Transverse colon (tissue), 3 donors: ENCODE data around the gene BAZ2A.

Experiments
- EP300 ChIP-seq: sonication (generic); formaldehyde crosslinking; IDR thresholded peaks from one replicate; pipeline ENCODE4 v1.6.1; 2017; ENCODE audit warnings: antibody characterized with exemption, low read depth
- POLR2A ChIP-seq: fragments of 450-650 bp; IDR thresholded peaks from one replicate; pipeline ENCODE4 v1.6.1; 2016; ENCODE audit warnings: antibody characterized with exemption, mild to moderate bottlenecking, moderate library complexity
- TF ChIP-seq, protein P1 (sequence below), 5 experiments: fragments of 200-600 bp in 3 of 5; fragments of 450-650 bp in 2 of 5; sonication (generic) in 3 of 5; IDR thresholded peaks; 1 replicate in 2 of 5; 2 replicates in 3 of 5; pipeline ENCODE4 v1.5.1; 2016 to 2017; ENCODE audit warnings: antibody characterized with exemption in 5 of 5, inconsistent platforms in 3 of 5, mild to moderate bottlenecking in 2 of 5, moderate library complexity in 1 of 5

DNA sequence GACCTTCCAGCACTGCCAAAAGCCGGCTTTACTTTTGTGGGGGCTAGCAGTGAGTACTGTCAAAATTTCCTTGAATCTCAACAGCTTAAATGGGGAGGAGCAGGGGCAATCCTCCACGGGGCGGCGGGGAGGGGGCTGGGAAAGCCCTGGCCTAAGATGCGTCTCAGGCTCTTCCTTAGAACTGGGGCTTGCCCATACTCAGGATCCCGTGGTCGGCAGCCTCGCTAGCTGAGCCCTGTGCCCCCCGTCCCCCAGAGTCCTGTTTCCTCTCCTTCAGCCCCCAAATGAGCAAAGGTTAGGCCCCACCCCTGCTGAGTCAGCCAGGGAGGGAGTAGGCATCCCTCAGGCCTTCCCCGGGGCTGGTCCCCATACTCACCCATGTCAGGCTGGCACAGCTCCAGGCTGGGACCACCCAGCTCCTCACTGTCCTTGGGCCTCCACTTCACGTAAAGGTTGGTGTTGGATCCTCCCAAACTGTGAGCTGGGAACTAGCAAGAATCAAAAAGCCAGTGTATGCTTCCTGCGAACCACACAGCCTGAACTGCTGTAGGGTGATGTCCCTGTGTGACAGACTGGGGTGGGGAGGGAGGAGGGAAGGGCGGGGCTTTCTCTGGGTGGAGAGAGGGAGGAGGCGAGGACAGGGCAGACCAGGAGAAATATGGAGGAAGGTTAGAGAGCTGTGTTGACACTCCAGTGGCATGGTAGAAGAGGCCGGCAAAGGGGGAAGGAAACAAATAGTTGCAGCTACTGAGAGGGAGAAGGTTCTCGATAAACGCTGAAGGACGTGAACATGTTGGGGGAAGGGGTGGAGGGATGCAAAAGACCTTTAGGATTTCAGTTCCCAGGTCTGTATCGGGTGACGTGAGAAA, 5.9 kb upstream of the BAZ2A start:
- TF ChIP-seq, protein P1, sequence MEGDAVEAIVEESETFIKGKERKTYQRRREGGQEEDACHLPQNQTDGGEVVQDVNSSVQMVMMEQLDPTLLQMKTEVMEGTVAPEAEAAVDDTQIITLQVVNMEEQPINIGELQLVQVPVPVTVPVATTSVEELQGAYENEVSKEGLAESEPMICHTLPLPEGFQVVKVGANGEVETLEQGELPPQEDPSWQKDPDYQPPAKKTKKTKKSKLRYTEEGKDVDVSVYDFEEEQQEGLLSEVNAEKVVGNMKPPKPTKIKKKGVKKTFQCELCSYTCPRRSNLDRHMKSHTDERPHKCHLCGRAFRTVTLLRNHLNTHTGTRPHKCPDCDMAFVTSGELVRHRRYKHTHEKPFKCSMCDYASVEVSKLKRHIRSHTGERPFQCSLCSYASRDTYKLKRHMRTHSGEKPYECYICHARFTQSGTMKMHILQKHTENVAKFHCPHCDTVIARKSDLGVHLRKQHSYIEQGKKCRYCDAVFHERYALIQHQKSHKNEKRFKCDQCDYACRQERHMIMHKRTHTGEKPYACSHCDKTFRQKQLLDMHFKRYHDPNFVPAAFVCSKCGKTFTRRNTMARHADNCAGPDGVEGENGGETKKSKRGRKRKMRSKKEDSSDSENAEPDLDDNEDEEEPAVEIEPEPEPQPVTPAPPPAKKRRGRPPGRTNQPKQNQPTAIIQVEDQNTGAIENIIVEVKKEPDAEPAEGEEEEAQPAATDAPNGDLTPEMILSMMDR (IDR thresholded peaks at IDR 0.05): no peak
- TF ChIP-seq POLR2A (peak; percentile 95), EP300 (no peak)
